Measurements from ENCODE around the gene RAB20.

RAB20 gene

DNA sequence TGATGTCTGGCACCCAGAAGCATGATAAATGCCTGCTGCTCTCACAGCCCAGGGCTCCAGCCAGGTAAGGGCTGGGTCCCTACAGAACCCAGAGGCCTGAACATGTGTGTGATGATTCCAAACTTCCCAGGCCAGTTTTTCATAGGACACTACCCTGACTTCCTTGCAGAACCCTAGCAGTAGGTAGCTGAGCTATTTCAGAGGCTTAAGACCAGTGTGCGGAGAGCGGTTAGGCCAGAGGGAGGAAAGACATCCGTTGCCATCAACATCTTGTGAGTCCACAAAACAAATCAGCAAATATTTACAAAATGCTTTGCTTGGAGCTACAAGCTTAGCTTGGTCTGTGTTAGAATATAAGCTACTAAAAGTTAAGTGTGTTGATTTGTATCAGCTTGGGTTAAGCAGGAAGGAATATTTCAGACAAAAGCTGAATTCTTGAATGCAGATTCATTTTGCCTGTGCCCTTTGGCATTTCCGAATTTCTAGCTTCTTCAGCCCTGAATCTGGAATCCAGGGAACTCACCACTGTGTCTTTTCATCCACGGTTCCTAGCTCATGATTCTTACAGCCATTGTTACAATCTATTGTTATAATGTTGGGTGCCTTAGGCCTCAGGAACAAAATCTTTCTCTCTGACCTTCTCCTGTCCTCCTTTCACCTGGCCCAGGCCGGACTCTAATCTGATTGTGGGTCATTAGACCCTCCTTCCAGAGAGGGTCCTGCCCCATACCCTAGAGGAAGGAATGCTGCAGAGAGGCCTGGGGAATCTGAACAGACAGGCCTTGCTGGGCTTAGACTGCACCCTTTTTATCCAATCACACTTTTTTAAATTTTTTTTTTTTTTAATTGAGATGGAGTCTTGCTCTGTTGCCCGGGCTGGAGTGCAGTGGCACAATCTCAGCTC lies 12.4 kb downstream of the RAB20 start:
- DNase-seq (ENCODE audit: low read depth) = no peak
- no peak overlapping the region for H3K4me3 ChIP-seq (ENCODE audit: low read length)
- TF ChIP-seq, protein P1, sequence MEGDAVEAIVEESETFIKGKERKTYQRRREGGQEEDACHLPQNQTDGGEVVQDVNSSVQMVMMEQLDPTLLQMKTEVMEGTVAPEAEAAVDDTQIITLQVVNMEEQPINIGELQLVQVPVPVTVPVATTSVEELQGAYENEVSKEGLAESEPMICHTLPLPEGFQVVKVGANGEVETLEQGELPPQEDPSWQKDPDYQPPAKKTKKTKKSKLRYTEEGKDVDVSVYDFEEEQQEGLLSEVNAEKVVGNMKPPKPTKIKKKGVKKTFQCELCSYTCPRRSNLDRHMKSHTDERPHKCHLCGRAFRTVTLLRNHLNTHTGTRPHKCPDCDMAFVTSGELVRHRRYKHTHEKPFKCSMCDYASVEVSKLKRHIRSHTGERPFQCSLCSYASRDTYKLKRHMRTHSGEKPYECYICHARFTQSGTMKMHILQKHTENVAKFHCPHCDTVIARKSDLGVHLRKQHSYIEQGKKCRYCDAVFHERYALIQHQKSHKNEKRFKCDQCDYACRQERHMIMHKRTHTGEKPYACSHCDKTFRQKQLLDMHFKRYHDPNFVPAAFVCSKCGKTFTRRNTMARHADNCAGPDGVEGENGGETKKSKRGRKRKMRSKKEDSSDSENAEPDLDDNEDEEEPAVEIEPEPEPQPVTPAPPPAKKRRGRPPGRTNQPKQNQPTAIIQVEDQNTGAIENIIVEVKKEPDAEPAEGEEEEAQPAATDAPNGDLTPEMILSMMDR (conservative IDR thresholded peaks at IDR 0.05; ENCODE audit: low read depth, low read length) = no peak

DNA sequence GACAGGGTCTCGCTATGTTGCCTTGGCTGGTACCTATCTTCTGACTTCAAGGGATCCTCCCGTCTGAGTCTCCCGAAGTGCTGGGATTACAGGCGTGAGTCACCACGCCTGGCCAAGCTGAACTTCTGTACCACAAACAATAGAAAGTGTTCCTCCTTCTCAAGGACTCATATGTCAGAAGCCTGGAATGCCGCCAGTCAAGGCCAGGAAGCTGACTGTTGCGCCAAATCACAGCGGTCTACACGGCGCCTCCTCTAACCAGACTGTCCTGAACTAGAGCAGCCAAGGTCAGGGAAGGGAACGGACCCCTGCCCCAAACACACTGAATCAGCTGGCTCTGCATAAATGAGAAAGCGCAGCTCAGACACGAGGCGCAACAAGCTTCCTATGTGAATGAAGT lies 14.6 kb downstream of the RAB20 start:
- DNase-seq (ENCODE audit: low read depth) = no peak
- TF ChIP-seq, protein P1 (conservative IDR thresholded peaks at IDR 0.05; ENCODE audit: low read depth, low read length) = no peak
- H3K4me3 ChIP-seq (ENCODE audit: low read length) = no peak overlapping the region

DNA sequence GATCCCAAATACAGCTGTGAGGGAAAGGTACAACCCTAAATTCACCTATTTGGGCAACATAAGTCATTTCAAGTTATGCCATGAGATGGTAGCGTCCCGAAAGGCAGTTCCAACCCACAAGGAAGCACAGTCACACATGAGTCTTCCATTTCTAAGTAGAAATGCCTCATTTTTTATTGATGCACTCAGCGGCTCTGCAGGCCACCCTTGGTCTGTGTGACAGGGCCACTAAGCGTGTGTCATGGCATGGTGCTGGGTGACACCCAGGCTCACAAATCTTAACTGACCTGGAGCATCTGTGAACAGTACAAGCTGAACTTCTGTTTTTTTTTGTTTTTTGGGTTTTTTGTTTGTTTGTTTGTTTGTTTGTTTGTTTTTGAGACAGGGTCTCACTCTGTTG lies 15.1 kb downstream of the RAB20 start:
- no peak overlapping the region for H3K4me3 ChIP-seq (ENCODE audit: low read length)
- DNase-seq (ENCODE audit: low read depth) = no peak
- TF ChIP-seq, protein P1 (conservative IDR thresholded peaks at IDR 0.05; ENCODE audit: low read depth, low read length) = no peak

DNA sequence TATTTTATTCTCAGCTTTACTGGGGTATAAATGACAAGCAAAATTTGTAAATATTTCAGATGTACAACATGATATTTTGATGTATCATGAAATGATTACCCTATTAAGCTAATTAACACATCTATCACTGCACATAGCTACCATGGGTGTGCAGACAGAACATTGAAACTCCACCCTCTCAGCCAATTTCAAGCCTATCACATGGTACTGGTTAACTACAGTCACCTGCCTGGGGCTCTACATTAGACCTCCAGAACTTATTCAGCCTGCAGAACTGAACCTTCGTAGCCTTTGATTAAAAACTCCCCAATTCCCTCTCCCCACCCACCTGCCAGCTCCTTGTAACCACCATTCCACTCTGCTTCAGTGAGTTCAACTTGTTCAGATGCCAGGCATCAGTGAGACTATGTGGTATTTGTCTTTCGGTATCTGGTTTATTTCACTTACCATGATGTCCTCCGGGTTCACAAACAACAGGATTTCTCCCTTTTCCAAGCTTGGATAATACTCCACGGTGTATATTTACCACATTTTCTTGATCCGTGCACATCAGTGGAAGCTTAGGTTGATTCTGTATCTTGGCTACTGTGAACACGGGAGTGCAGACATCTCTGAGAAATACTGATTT lies 19.2 kb downstream of the RAB20 start:
- TF ChIP-seq, protein P1 (conservative IDR thresholded peaks at IDR 0.05; ENCODE audit: low read depth, low read length) = no peak
- no peak for DNase-seq (ENCODE audit: low read depth)
- no peak overlapping the region for H3K4me3 ChIP-seq (ENCODE audit: low read length)

DNA sequence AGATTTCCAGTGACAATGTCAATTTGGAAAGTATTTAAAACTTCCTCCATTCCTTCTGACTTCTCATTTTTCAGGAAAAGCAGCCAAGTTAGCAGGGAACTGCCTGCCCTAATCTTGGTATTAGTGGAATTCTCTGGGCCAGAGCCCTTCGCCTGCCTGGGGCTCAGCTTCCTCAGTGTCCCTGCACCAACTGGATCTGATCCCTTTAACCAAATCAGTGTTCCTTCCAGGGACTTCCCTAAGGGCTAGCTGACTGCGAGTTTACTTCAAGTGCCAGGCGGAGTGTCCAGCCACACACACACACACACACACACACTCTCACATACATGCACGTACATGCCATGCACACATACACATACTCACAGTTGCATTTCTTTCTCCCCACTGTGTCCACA lies 20.0 kb downstream of the RAB20 start:
- DNase-seq (ENCODE audit: low read depth) = no peak
- TF ChIP-seq, protein P1 (conservative IDR thresholded peaks at IDR 0.05; ENCODE audit: low read depth, low read length) = no peak

DNA sequence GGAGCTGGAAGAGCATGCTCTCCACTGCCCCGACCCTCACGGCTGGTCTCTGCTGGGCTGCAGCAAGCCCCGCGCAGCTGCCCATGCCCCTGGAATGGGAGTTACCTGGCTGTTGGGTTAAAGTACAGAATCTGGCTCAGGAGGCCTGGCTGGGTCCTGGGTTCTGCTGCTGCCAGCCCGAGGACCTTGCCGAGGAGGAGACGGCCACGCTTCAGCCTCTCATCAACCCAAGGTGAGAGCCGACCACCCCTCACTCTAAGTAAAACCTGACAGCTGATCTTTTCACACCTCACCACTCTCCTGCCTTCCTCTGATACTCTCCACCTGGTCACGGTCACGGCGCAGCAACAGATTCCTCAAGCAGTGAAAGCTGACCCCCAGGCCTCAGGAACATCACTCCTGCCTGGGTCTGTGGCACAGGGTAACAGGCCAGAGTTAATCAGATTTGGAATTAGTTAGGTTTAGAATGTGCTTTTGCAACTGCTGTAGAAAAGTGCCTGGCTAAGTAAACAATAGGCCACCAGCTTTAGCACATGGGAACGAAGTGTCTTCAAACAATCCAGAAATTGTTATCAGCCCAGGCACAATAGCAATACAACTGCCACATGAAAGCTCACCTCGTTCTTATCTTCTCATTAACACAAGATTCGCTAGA lies 20.5 kb downstream of the RAB20 start:
- no peak overlapping the region for H3K4me3 ChIP-seq (ENCODE audit: low read length)
- no peak for DNase-seq (ENCODE audit: low read depth)
- TF ChIP-seq, protein P1 (conservative IDR thresholded peaks at IDR 0.05; ENCODE audit: low read depth, low read length) = no peak

More for the DNA sequence above, 20.0 kb downstream of the RAB20 start:
- H3K4me3 ChIP-seq (ENCODE audit: low read length) = no peak overlapping the region
